ENCODE data around the gene ZBED1. TPM values are rescaled to one million over a fixed set of nuclear protein-coding genes. Genes with fewer than 3 reads are reported as not detected.
"Not testable (repeated sequence)": the region's sequence is repeated elsewhere in the genome, so short reads cannot be mapped to it uniquely, and the experiment has no call there.

The ZBED1 gene
- total RNA-seq, 1 donor from 2014 or later, result 25.6 TPM

GRCh38 chrX:2469196-2469685, 31.5 kb downstream of the ZBED1 start:
- H3K27ac ChIP-seq (ENCODE audit: low read depth, low read length), result no peak overlapping the region
- H3K9ac ChIP-seq (ENCODE audit: low read depth in 1 of 3, low read length in 3 of 3), result no peak overlapping the region
- no peaks in the 10 kb centered on the region for H3K9me3 ChIP-seq (ENCODE audit: control insufficient read depth in 3 of 3, low read length in 3 of 3)
- no peaks in the 10 kb centered on the region for H3K4me1 ChIP-seq (ENCODE audit: control insufficient read depth in 3 of 3, insufficient read depth in 3 of 3, low read length in 3 of 3)
- no peaks in the 10 kb centered on the region for H3K27me3 ChIP-seq (ENCODE audit: control insufficient read depth in 3 of 3, insufficient read depth in 3 of 3, low read length in 3 of 3)
- H3K36me3 ChIP-seq (ENCODE audit: control insufficient read depth in 3 of 3, insufficient read depth in 3 of 3, low read length in 3 of 3), result no peaks in the 10 kb centered on the region
- H3K4me3 ChIP-seq (ENCODE audit: low read length in 3 of 3), result no peak overlapping the region

- H3K9me3 ChIP-seq (ENCODE audit: control insufficient read depth in 3 of 3, low read length in 3 of 3), result no peaks in the 10 kb centered on the region
- H3K4me3 ChIP-seq (ENCODE audit: low read length in 3 of 3), result no peak overlapping the region
- no peak overlapping the region for H3K9ac ChIP-seq (ENCODE audit: low read depth in 1 of 3, low read length in 3 of 3)
- H3K36me3 ChIP-seq (ENCODE audit: control insufficient read depth in 3 of 3, insufficient read depth in 3 of 3, low read length in 3 of 3), result no peaks in the 10 kb centered on the region
- H3K4me1 ChIP-seq (ENCODE audit: control insufficient read depth in 3 of 3, insufficient read depth in 3 of 3, low read length in 3 of 3), result no peaks in the 10 kb centered on the region
- H3K27me3 ChIP-seq (ENCODE audit: control insufficient read depth in 3 of 3, insufficient read depth in 3 of 3, low read length in 3 of 3), result no peaks in the 10 kb centered on the region
- H3K27ac ChIP-seq (ENCODE audit: low read depth, low read length), result no peak overlapping the region
These were observed 32.2 kb downstream of the ZBED1 start for GRCh38 chrX:2468261-2469195.

- no peaks in the 10 kb centered on the region for H3K27me3 ChIP-seq (ENCODE audit: control insufficient read depth in 3 of 3, insufficient read depth in 3 of 3, low read length in 3 of 3)
- H3K4me3 ChIP-seq (ENCODE audit: low read length in 3 of 3), result no peak overlapping the region
- H3K9ac ChIP-seq (ENCODE audit: low read depth in 1 of 3, low read length in 3 of 3), result no peak overlapping the region
- no peak overlapping the region for H3K27ac ChIP-seq (ENCODE audit: low read depth, low read length)
- no peaks in the 10 kb centered on the region for H3K4me1 ChIP-seq (ENCODE audit: control insufficient read depth in 3 of 3, insufficient read depth in 3 of 3, low read length in 3 of 3)
- H3K9me3 ChIP-seq (ENCODE audit: control insufficient read depth in 3 of 3, low read length in 3 of 3), result no peaks in the 10 kb centered on the region
- no peaks in the 10 kb centered on the region for H3K36me3 ChIP-seq (ENCODE audit: control insufficient read depth in 3 of 3, insufficient read depth in 3 of 3, low read length in 3 of 3)
These were observed 33.7 kb downstream of the ZBED1 start for GRCh38 chrX:2466876-2467656.

GRCh38 chrX:2464677-2465166, 36.1 kb downstream of the ZBED1 start:
- no peak overlapping the region for H3K9ac ChIP-seq (ENCODE audit: low read depth in 1 of 3, low read length in 3 of 3)
- no peak overlapping the region for H3K27ac ChIP-seq (ENCODE audit: low read depth, low read length)
- no peaks in the 10 kb centered on the region for H3K4me1 ChIP-seq (ENCODE audit: control insufficient read depth in 3 of 3, insufficient read depth in 3 of 3, low read length in 3 of 3)
- no peaks in the 10 kb centered on the region for H3K27me3 ChIP-seq (ENCODE audit: control insufficient read depth in 3 of 3, insufficient read depth in 3 of 3, low read length in 3 of 3)
- no peak overlapping the region for H3K4me3 ChIP-seq (ENCODE audit: low read length in 3 of 3)
- no peaks in the 10 kb centered on the region for H3K9me3 ChIP-seq (ENCODE audit: control insufficient read depth in 3 of 3, low read length in 3 of 3)
- no peaks in the 10 kb centered on the region for H3K36me3 ChIP-seq (ENCODE audit: control insufficient read depth in 3 of 3, insufficient read depth in 3 of 3, low read length in 3 of 3)

- Histone ChIP-seq H3K4me1 (ENCODE audit: control insufficient read depth in 3 of 3, insufficient read depth in 3 of 3, low read length in 3 of 3) (no peaks in the 10 kb centered on the region), H3K9me3 (ENCODE audit: control insufficient read depth in 3 of 3, low read length in 3 of 3) (no peaks in the 10 kb centered on the region), H3K4me3 (ENCODE audit: low read length in 3 of 3) (no peak overlapping the region), H3K27ac (ENCODE audit: low read depth, low read length) (no peak overlapping the region), H3K36me3 (ENCODE audit: control insufficient read depth in 3 of 3, insufficient read depth in 3 of 3, low read length in 3 of 3) (no peaks in the 10 kb centered on the region), H3K9ac (ENCODE audit: low read depth in 1 of 3, low read length in 3 of 3) (no peak overlapping the region), H3K27me3 (ENCODE audit: control insufficient read depth in 3 of 3, insufficient read depth in 3 of 3, low read length in 3 of 3) (no peaks in the 10 kb centered on the region)
These were observed 36.7 kb downstream of the ZBED1 start for GRCh38 chrX:2463973-2464676.

DNA sequence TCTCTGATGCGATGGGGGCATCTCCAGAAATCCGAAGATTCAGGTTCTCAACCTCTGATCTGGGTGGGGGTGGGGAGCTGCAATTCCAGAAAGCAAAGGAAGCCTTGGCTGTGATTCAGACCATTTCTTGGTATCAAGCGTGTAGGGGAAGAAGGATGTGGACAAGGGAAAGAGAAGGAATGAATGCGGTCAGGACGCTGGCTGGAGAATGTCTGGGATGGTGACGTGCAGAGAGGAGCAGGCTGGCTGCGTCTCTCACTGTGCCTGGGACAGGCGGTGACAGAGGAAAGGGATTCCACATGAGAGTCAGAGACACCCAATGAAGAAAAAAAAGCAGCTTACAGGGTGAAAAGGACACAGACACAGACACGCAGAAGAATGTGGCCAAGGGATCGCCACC, 37.3 kb downstream of the ZBED1 start:
- H3K36me3 ChIP-seq (ENCODE audit: control insufficient read depth in 3 of 3, insufficient read depth in 3 of 3, low read length in 3 of 3); H3K4me1 ChIP-seq (ENCODE audit: control insufficient read depth in 3 of 3, insufficient read depth in 3 of 3, low read length in 3 of 3); H3K27ac ChIP-seq (ENCODE audit: low read depth, low read length); H3K9me3 ChIP-seq (ENCODE audit: control insufficient read depth in 3 of 3, low read length in 3 of 3); H3K27me3 ChIP-seq (ENCODE audit: control insufficient read depth in 3 of 3, insufficient read depth in 3 of 3, low read length in 3 of 3); H3K4me3 ChIP-seq (ENCODE audit: low read length in 3 of 3); H3K9ac ChIP-seq (ENCODE audit: low read depth in 1 of 3, low read length in 3 of 3): not testable (repeated sequence)

DNA sequence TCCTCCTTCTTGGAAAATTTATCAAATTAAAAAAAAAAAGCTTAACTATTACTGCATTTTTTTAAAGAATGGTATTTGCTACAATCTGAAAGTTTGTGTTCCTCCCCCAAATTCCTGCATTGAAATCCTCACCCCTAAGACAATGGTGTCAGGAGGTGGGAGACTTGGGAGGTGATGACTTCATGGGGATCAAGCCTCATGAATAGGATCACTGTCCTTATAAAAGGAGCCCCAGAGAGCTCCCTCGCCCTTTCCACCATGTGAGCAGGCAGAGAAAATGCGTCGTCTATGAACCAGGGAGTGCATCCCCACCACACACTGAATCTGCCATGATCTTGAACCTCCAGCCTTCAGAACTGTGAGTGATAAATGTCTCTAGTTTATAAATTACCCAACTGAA, 38.0 kb downstream of the ZBED1 start:
- Histone ChIP-seq H3K9me3 (ENCODE audit: control insufficient read depth in 3 of 3, low read length in 3 of 3) (no peaks in the 10 kb centered on the region), H3K27me3 (ENCODE audit: control insufficient read depth in 3 of 3, insufficient read depth in 3 of 3, low read length in 3 of 3) (no peaks in the 10 kb centered on the region), H3K9ac (ENCODE audit: low read depth in 1 of 3, low read length in 3 of 3) (no peak overlapping the region), H3K4me3 (ENCODE audit: low read length in 3 of 3) (no peak overlapping the region), H3K4me1 (ENCODE audit: control insufficient read depth in 3 of 3, insufficient read depth in 3 of 3, low read length in 3 of 3) (no peaks in the 10 kb centered on the region), H3K36me3 (ENCODE audit: control insufficient read depth in 3 of 3, insufficient read depth in 3 of 3, low read length in 3 of 3) (no peaks in the 10 kb centered on the region), H3K27ac (ENCODE audit: low read depth, low read length) (no peak overlapping the region)

DNA sequence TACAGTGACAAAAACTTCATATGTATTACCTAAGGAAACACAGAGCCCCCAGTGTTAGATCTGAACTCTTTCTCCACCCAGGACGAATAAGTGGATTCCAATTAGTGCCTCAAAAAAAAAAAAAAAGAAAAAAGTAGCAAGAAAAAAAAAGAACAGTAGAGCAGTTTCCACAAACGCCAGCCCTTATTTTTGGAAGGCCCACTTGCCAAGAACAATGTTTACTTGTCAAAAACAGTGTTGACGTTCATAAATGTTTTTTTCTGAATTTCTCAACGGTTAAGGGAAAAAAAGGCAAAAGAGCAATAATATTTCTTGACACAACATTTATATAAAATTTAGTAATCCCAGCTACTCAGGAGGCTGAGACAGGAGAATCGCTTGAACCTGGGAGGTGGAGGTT, 38.7 kb downstream of the ZBED1 start:
- no peak overlapping the region for H3K9ac ChIP-seq (ENCODE audit: low read depth in 1 of 3, low read length in 3 of 3)
- no peaks in the 10 kb centered on the region for H3K36me3 ChIP-seq (ENCODE audit: control insufficient read depth in 3 of 3, insufficient read depth in 3 of 3, low read length in 3 of 3)
- no peak overlapping the region for H3K27ac ChIP-seq (ENCODE audit: low read depth, low read length)
- no peaks in the 10 kb centered on the region for H3K9me3 ChIP-seq (ENCODE audit: control insufficient read depth in 3 of 3, low read length in 3 of 3)
- no peaks in the 10 kb centered on the region for H3K4me1 ChIP-seq (ENCODE audit: control insufficient read depth in 3 of 3, insufficient read depth in 3 of 3, low read length in 3 of 3)
- H3K27me3 ChIP-seq (ENCODE audit: control insufficient read depth in 3 of 3, insufficient read depth in 3 of 3, low read length in 3 of 3), result no peaks in the 10 kb centered on the region
- H3K4me3 ChIP-seq (ENCODE audit: low read length in 3 of 3), result no peak overlapping the region

- Histone ChIP-seq H3K9me3 (ENCODE audit: control insufficient read depth in 3 of 3, low read length in 3 of 3) (no peaks in the 10 kb centered on the region), H3K4me1 (ENCODE audit: control insufficient read depth in 3 of 3, insufficient read depth in 3 of 3, low read length in 3 of 3) (no peaks in the 10 kb centered on the region), H3K9ac (ENCODE audit: low read depth in 1 of 3, low read length in 3 of 3) (no peak overlapping the region), H3K4me3 (ENCODE audit: low read length in 3 of 3) (no peak overlapping the region), H3K27ac (ENCODE audit: low read depth, low read length) (no peak overlapping the region), H3K36me3 (ENCODE audit: control insufficient read depth in 3 of 3, insufficient read depth in 3 of 3, low read length in 3 of 3) (no peaks in the 10 kb centered on the region), H3K27me3 (ENCODE audit: control insufficient read depth in 3 of 3, insufficient read depth in 3 of 3, low read length in 3 of 3) (no peaks in the 10 kb centered on the region)
These were observed 39.1 kb downstream of the ZBED1 start for GRCh38 chrX:2461711-2462016.

Measured in skeletal muscle tissue (tissue), 4 donors.